Activated T-cell treated with anti-CD3 and anti-CD28 coated beads, Interleukin-2, amount 50 U/mL, for 4 hours (primary cell): Measurements from ENCODE around the gene NLRC5. TPM values are rescaled to one million over a fixed set of nuclear protein-coding genes. Genes with fewer than 3 reads are reported as not detected.
"Not testable (repeated sequence)": the region's sequence is repeated elsewhere in the genome, so short reads cannot be mapped to it uniquely, and the experiment has no call there.

Experiments used
- ATAC-seq, 2 donors: fragments of 200-7000 bp; cut with Tn5 transposase; one replicate each; pipeline ENCODE4 v1.10.0; 2021
- DNase-seq: peaks from one replicate; pipeline ENCODE4 v3.0.0-alpha.2; 2020
- H3K27me3 Mint-ChIP-seq: one replicate; pipeline ENCODE4 v1.8.0; 2021; ENCODE audit warnings: low read depth, mixed read lengths
- H3K36me3 Mint-ChIP-seq: one replicate; pipeline ENCODE4 v1.8.0; 2022; ENCODE audit warnings: mixed read lengths; ENCODE audit not compliant: insufficient read depth
- H3K4me1 Mint-ChIP-seq: one replicate; pipeline ENCODE4 v1.8.0; 2021; ENCODE audit warnings: low read depth, mixed read lengths
- H3K4me3 Mint-ChIP-seq: one replicate; pipeline ENCODE4 v1.8.0; 2021; ENCODE audit warnings: mild to moderate bottlenecking, moderate library complexity, mixed read lengths
- H3K9me3 Mint-ChIP-seq: one replicate; pipeline ENCODE4 v1.8.0; 2021; ENCODE audit warnings: mixed read lengths
- total RNA-seq, 3 donors: library from RNA; stranded (reverse); gene quantifications; one replicate each; pipeline ENCODE4 v1.2.1, GENCODE V29; 2021

The NLRC5 gene
- total RNA-seq, 3 donors from 2014 or later = 143 to 180 (median 158) TPM

- H3K4me3 Mint-ChIP-seq = no peak overlapping the region
- H3K4me1 Mint-ChIP-seq = peaks cover 5% of the 10 kb centered on the region
- no peaks in the 10 kb centered on the region for H3K36me3 Mint-ChIP-seq
- ATAC-seq (no peak), DNase-seq (no peak)
- no peaks in the 10 kb centered on the region for H3K9me3 Mint-ChIP-seq
- H3K27me3 Mint-ChIP-seq = peaks cover 7% of the 10 kb centered on the region
These were observed 107.4 kb downstream of the NLRC5 start for GRCh38 chr16:57096793-57097192.

- no peaks in the 10 kb centered on the region for H3K9me3 Mint-ChIP-seq
- no peak for ATAC-seq
- peaks cover 4% of the 10 kb centered on the region for H3K4me1 Mint-ChIP-seq
- DNase-seq = no peak
- no peak overlapping the region for H3K4me3 Mint-ChIP-seq
- peaks cover 7% of the 10 kb centered on the region for H3K27me3 Mint-ChIP-seq
- H3K36me3 Mint-ChIP-seq = no peaks in the 10 kb centered on the region
These were observed 109.0 kb downstream of the NLRC5 start for GRCh38 chr16:57098188-57098841.

GRCh38 chr16:57099965-57100364 lies 110.6 kb downstream of the NLRC5 start:
- H3K4me1 Mint-ChIP-seq, H3K9me3 Mint-ChIP-seq, H3K36me3 Mint-ChIP-seq, DNase-seq, H3K27me3 Mint-ChIP-seq, ATAC-seq, H3K4me3 Mint-ChIP-seq: not testable (repeated sequence)

GRCh38 chr16:57100445-57100844 lies 111.1 kb downstream of the NLRC5 start:
- DNase-seq = no peak
- no peaks in the 10 kb centered on the region for H3K9me3 Mint-ChIP-seq
- no peaks in the 10 kb centered on the region for H3K36me3 Mint-ChIP-seq
- no peak overlapping the region for H3K4me3 Mint-ChIP-seq
- H3K27me3 Mint-ChIP-seq = no peaks in the 10 kb centered on the region
- ATAC-seq = no peak
- H3K4me1 Mint-ChIP-seq = peaks cover 12% of the 10 kb centered on the region

GRCh38 chr16:57102888-57103851 lies 113.8 kb downstream of the NLRC5 start:
- Mint-ChIP-seq H3K4me3 (no peak overlapping the region), H3K4me1 (peaks cover 12% of the 10 kb centered on the region), H3K36me3 (no peaks in the 10 kb centered on the region), H3K9me3 (no peaks in the 10 kb centered on the region), H3K27me3 (no peaks in the 10 kb centered on the region)
- DNase-seq (no peak), ATAC-seq (no peak)

- no peak for ATAC-seq
- H3K9me3 Mint-ChIP-seq = no peaks in the 10 kb centered on the region
- H3K27me3 Mint-ChIP-seq = no peaks in the 10 kb centered on the region
- H3K4me1 Mint-ChIP-seq = peaks cover 12% of the 10 kb centered on the region
- DNase-seq = no peak
- no peaks in the 10 kb centered on the region for H3K36me3 Mint-ChIP-seq
- no peak overlapping the region for H3K4me3 Mint-ChIP-seq
These were observed 115.3 kb downstream of the NLRC5 start for GRCh38 chr16:57104706-57105105.

- no peak for DNase-seq
- H3K4me1 Mint-ChIP-seq = peaks cover 12% of the 10 kb centered on the region
- H3K9me3 Mint-ChIP-seq = no peaks in the 10 kb centered on the region
- no peaks in the 10 kb centered on the region for H3K36me3 Mint-ChIP-seq
- H3K27me3 Mint-ChIP-seq = no peaks in the 10 kb centered on the region
- ATAC-seq = no peak
- H3K4me3 Mint-ChIP-seq = no peak overlapping the region
These were observed 115.8 kb downstream of the NLRC5 start for GRCh38 chr16:57105184-57105583.

- H3K36me3 Mint-ChIP-seq = no peaks in the 10 kb centered on the region
- H3K9me3 Mint-ChIP-seq = no peaks in the 10 kb centered on the region
- DNase-seq = no peak
- H3K4me1 Mint-ChIP-seq = peaks cover 9% of the 10 kb centered on the region
- ATAC-seq = no peak
- H3K4me3 Mint-ChIP-seq = no peak overlapping the region
- H3K27me3 Mint-ChIP-seq = no peaks in the 10 kb centered on the region
These were observed 117.4 kb downstream of the NLRC5 start for GRCh38 chr16:57106767-57107166.

- H3K36me3 Mint-ChIP-seq = no peaks in the 10 kb centered on the region
- no peaks in the 10 kb centered on the region for H3K27me3 Mint-ChIP-seq
- ATAC-seq (no peak), DNase-seq (no peak)
- H3K9me3 Mint-ChIP-seq = no peaks in the 10 kb centered on the region
- no peak overlapping the region for H3K4me3 Mint-ChIP-seq
- H3K4me1 Mint-ChIP-seq = peaks cover 9% of the 10 kb centered on the region
These were observed 118.1 kb downstream of the NLRC5 start for GRCh38 chr16:57107321-57107922.

GRCh38 chr16:57108432-57108831 lies 119.1 kb downstream of the NLRC5 start:
- peaks cover 9% of the 10 kb centered on the region for H3K4me1 Mint-ChIP-seq
- H3K9me3 Mint-ChIP-seq = no peaks in the 10 kb centered on the region
- no peak overlapping the region for H3K4me3 Mint-ChIP-seq
- no peaks in the 10 kb centered on the region for H3K36me3 Mint-ChIP-seq
- DNase-seq = no peak
- ATAC-seq = no peak
- no peaks in the 10 kb centered on the region for H3K27me3 Mint-ChIP-seq

- H3K27me3 Mint-ChIP-seq, H3K9me3 Mint-ChIP-seq, DNase-seq, ATAC-seq, H3K4me3 Mint-ChIP-seq, H3K36me3 Mint-ChIP-seq, H3K4me1 Mint-ChIP-seq: not testable (repeated sequence)
These were observed 120.1 kb downstream of the NLRC5 start for GRCh38 chr16:57109259-57110105.

GRCh38 chr16:57110937-57111336 lies 121.6 kb downstream of the NLRC5 start:
- H3K4me1 Mint-ChIP-seq = no peaks in the 10 kb centered on the region
- no peaks in the 10 kb centered on the region for H3K9me3 Mint-ChIP-seq
- DNase-seq (no peak), ATAC-seq (no peak)
- no peaks in the 10 kb centered on the region for H3K36me3 Mint-ChIP-seq
- no peak overlapping the region for H3K4me3 Mint-ChIP-seq
- no peaks in the 10 kb centered on the region for H3K27me3 Mint-ChIP-seq

GRCh38 chr16:57111420-57111819 lies 122.1 kb downstream of the NLRC5 start:
- no peak overlapping the region for H3K4me3 Mint-ChIP-seq
- H3K9me3 Mint-ChIP-seq = no peaks in the 10 kb centered on the region
- no peaks in the 10 kb centered on the region for H3K36me3 Mint-ChIP-seq
- DNase-seq = no peak
- no peak for ATAC-seq
- H3K27me3 Mint-ChIP-seq = no peaks in the 10 kb centered on the region
- no peaks in the 10 kb centered on the region for H3K4me1 Mint-ChIP-seq
